ENCODE data around the gene PCNA. TPM values are rescaled to one million over a fixed set of nuclear protein-coding genes. Genes with fewer than 3 reads are reported as not detected.

The PCNA gene
- total RNA-seq, 2 donors from 2014 or later, result 37.0 to 75.4 TPM

GRCh38 chr20:5095454-5095853, 24.3 kb downstream of the PCNA start:
- H3K36me3 ChIP-seq, result no peaks in the 10 kb centered on the region
- no peaks in the 10 kb centered on the region for H3K9me3 ChIP-seq
- peaks cover 2% of the 10 kb centered on the region for H3K4me1 ChIP-seq (replicated peaks)
- TF ChIP-seq POLR2A (IDR thresholded peaks at IDR 0.05) (no peak), CTCF (IDR thresholded peaks at IDR 0.05) (no peak), POLR2AphosphoS5 (IDR thresholded peaks at IDR 0.05) (no peak)
- intact Hi-C loops (cut with DNase I), result loop anchor here (10.0 kb wide), 1 partner anchor 141 kb away; no protein-coding TSS in a partner anchor
- H3K4me3 ChIP-seq, result no peak overlapping the region
- H3K27ac ChIP-seq, result no peak overlapping the region
- no peak for DNase-seq (ENCODE audit: low spot score)
- no peaks in the 10 kb centered on the region for H3K27me3 ChIP-seq (replicated peaks; ENCODE audit: insufficient read depth)
- 87% methylated on average over 3 of the region's 3 CpGs for WGBS

- Histone ChIP-seq H3K9me3 (no peaks in the 10 kb centered on the region), H3K36me3 (no peaks in the 10 kb centered on the region), H3K4me3 (no peak overlapping the region), H3K4me1 (replicated peaks) (no peaks in the 10 kb centered on the region), H3K27ac (no peak overlapping the region), H3K27me3 (replicated peaks; ENCODE audit: insufficient read depth) (no peaks in the 10 kb centered on the region)
- intact Hi-C loops (cut with DNase I), result loop anchor here (10.0 kb wide), 1 partner anchor 138 kb away; no protein-coding TSS in a partner anchor
- DNase-seq (ENCODE audit: low spot score), result no peak
- TF ChIP-seq CTCF (IDR thresholded peaks at IDR 0.05), result no peak
- 80% methylated on average over 4 of the region's 4 CpGs for WGBS
Observed at GRCh38 chr20:5092765-5093339, 26.9 kb downstream of the PCNA start.

GRCh38 chr20:5091902-5092301, 27.9 kb downstream of the PCNA start:
- DNase-seq (ENCODE audit: low spot score), result no peak
- 76% methylated on average over 6 of the region's 6 CpGs for WGBS
- no peaks in the 10 kb centered on the region for H3K27me3 ChIP-seq (replicated peaks; ENCODE audit: insufficient read depth)
- intact Hi-C loops (cut with DNase I), result loop anchor here (10.0 kb wide), 1 partner anchor 137 kb away; no protein-coding TSS in a partner anchor
- H3K4me1 ChIP-seq (replicated peaks), result no peaks in the 10 kb centered on the region
- no peaks in the 10 kb centered on the region for H3K36me3 ChIP-seq
- no peak for TF ChIP-seq POLR2A (IDR thresholded peaks at IDR 0.05)
- TF ChIP-seq CTCF (IDR thresholded peaks at IDR 0.05), result no peak
- no peak for TF ChIP-seq POLR2AphosphoS5 (IDR thresholded peaks at IDR 0.05)
- no peaks in the 10 kb centered on the region for H3K9me3 ChIP-seq
- no peak overlapping the region for H3K4me3 ChIP-seq
- H3K27ac ChIP-seq, result no peak overlapping the region

GRCh38 chr20:5090191-5090590, 29.6 kb downstream of the PCNA start:
- no peak for TF ChIP-seq POLR2A (IDR thresholded peaks at IDR 0.05)
- TF ChIP-seq CTCF (IDR thresholded peaks at IDR 0.05), result no peak
- TF ChIP-seq POLR2AphosphoS5 (IDR thresholded peaks at IDR 0.05), result peak; percentile 43
- H3K27ac ChIP-seq, result no peak overlapping the region
- 83% methylated on average over 4 of the region's 4 CpGs for WGBS
- no peaks in the 10 kb centered on the region for H3K36me3 ChIP-seq
- H3K27me3 ChIP-seq (replicated peaks; ENCODE audit: insufficient read depth), result no peaks in the 10 kb centered on the region
- H3K4me1 ChIP-seq (replicated peaks), result no peaks in the 10 kb centered on the region
- DNase-seq (ENCODE audit: low spot score), result no peak
- no peaks in the 10 kb centered on the region for H3K9me3 ChIP-seq
- no peak overlapping the region for H3K4me3 ChIP-seq
- intact Hi-C loops (cut with DNase I), result loop anchor here (10.0 kb wide), 1 partner anchor 135 kb away; no protein-coding TSS in a partner anchor

- TF ChIP-seq POLR2AphosphoS5 (IDR thresholded peaks at IDR 0.05) (no peak), CTCF (IDR thresholded peaks at IDR 0.05) (no peak)
- Histone ChIP-seq H3K27me3 (replicated peaks; ENCODE audit: insufficient read depth) (no peaks in the 10 kb centered on the region), H3K4me3 (no peak overlapping the region), H3K4me1 (replicated peaks) (no peaks in the 10 kb centered on the region), H3K27ac (no peak overlapping the region), H3K9me3 (no peaks in the 10 kb centered on the region), H3K36me3 (no peaks in the 10 kb centered on the region)
- 68% methylated on average over 3 of the region's 3 CpGs for WGBS
- DNase-seq (ENCODE audit: low spot score), result no peak
- intact Hi-C loops (cut with DNase I), result no loop called here
Observed at GRCh38 chr20:5088688-5089087, 31.1 kb downstream of the PCNA start.

All from prostate gland (tissue), 2 donors.